ENCODE measurements around the gene METTL27.
"Not testable (repeated sequence)": the region's sequence is repeated elsewhere in the genome, so short reads cannot be mapped to it uniquely, and the experiment has no call there.

Gene METTL27

GRCh38 chr7:73885433-73885974 is 43.2 kb upstream of the METTL27 start:
- no peaks in the 10 kb centered on the region for H3K79me2 ChIP-seq (ENCODE audit: insufficient read depth, low read length)
- H3K27me3 ChIP-seq (ENCODE audit: insufficient read depth, low read length, poor library complexity, severe bottlenecking) = no peaks in the 10 kb centered on the region
- H4K20me1 ChIP-seq (ENCODE audit: insufficient read depth, low read length, poor library complexity, severe bottlenecking) = no peaks in the 10 kb centered on the region
- H3F3A ChIP-seq (ENCODE audit: low read depth) = peaks cover 3% of the 10 kb centered on the region
- no peak overlapping the region for H3K9ac ChIP-seq (ENCODE audit: low read depth, low read length, poor library complexity, severe bottlenecking)
- H3K4me3 ChIP-seq (ENCODE audit: low read length, poor library complexity, severe bottlenecking) = no peak overlapping the region
- no peak for TF ChIP-seq EZH2phosphoT487 (IDR thresholded peaks at IDR 0.05; ENCODE audit: borderline replicate concordance)
- H3K9me2 ChIP-seq (replicated peaks; ENCODE audit: low read depth, low read length) = no peaks in the 10 kb centered on the region
- H3K4me2 ChIP-seq (ENCODE audit: low read depth, low read length, poor library complexity, severe bottlenecking) = no peak overlapping the region
- no peak overlapping the region for H2AFZ ChIP-seq (ENCODE audit: low read length)
- no peaks in the 10 kb centered on the region for H3K36me3 ChIP-seq (ENCODE audit: insufficient read depth, low read length)
- H3K4me1 ChIP-seq (ENCODE audit: insufficient read depth, low read length, poor library complexity, severe bottlenecking) = peaks cover 19% of the 10 kb centered on the region
- no peaks in the 10 kb centered on the region for H3K9me3 ChIP-seq (ENCODE audit: insufficient read depth, low read depth, low read length)

GRCh38 chr7:73884867-73885422 is 42.6 kb upstream of the METTL27 start:
- not testable (repeated sequence) for H3K79me2 ChIP-seq (ENCODE audit: insufficient read depth, low read length); H3K4me2 ChIP-seq (ENCODE audit: low read depth, low read length, poor library complexity, severe bottlenecking); H3K4me3 ChIP-seq (ENCODE audit: low read length, poor library complexity, severe bottlenecking); H3K27me3 ChIP-seq (ENCODE audit: insufficient read depth, low read length, poor library complexity, severe bottlenecking); H3K9me2 ChIP-seq (replicated peaks; ENCODE audit: low read depth, low read length); H3K9ac ChIP-seq (ENCODE audit: low read depth, low read length, poor library complexity, severe bottlenecking); H3K9me3 ChIP-seq (ENCODE audit: insufficient read depth, low read depth, low read length); H3K36me3 ChIP-seq (ENCODE audit: insufficient read depth, low read length); H3F3A ChIP-seq (ENCODE audit: low read depth); H2AFZ ChIP-seq (ENCODE audit: low read length); H4K20me1 ChIP-seq (ENCODE audit: insufficient read depth, low read length, poor library complexity, severe bottlenecking)
- peaks cover 19% of the 10 kb centered on the region for H3K4me1 ChIP-seq (ENCODE audit: insufficient read depth, low read length, poor library complexity, severe bottlenecking)

GRCh38 chr7:73882047-73882402 is 39.7 kb upstream of the METTL27 start:
- Histone ChIP-seq H4K20me1 (ENCODE audit: insufficient read depth, low read length, poor library complexity, severe bottlenecking) (no peaks in the 10 kb centered on the region), H3K36me3 (ENCODE audit: insufficient read depth, low read length) (no peaks in the 10 kb centered on the region), H3K27me3 (ENCODE audit: insufficient read depth, low read length, poor library complexity, severe bottlenecking) (no peaks in the 10 kb centered on the region), H3K4me3 (ENCODE audit: low read length, poor library complexity, severe bottlenecking) (no peak overlapping the region), H3K4me1 (ENCODE audit: insufficient read depth, low read length, poor library complexity, severe bottlenecking) (peaks cover 17% of the 10 kb centered on the region), H3K9me2 (replicated peaks; ENCODE audit: low read depth, low read length) (no peaks in the 10 kb centered on the region), H2AFZ (ENCODE audit: low read length) (no peak overlapping the region), H3K79me2 (ENCODE audit: insufficient read depth, low read length) (no peaks in the 10 kb centered on the region), H3K9me3 (ENCODE audit: insufficient read depth, low read depth, low read length) (no peaks in the 10 kb centered on the region), H3K9ac (ENCODE audit: low read depth, low read length, poor library complexity, severe bottlenecking) (no peak overlapping the region), H3F3A (ENCODE audit: low read depth) (peaks cover 3% of the 10 kb centered on the region; the same call in 1 of the 2 replicates), H3K4me2 (ENCODE audit: low read depth, low read length, poor library complexity, severe bottlenecking) (no peak overlapping the region)
- no peak for TF ChIP-seq EZH2phosphoT487 (IDR thresholded peaks at IDR 0.05; ENCODE audit: borderline replicate concordance)
- TF ChIP-seq CTCF (conservative IDR thresholded peaks at IDR 0.05; ENCODE audit: low read length) = no peak

GRCh38 chr7:73881352-73882046 is 39.2 kb upstream of the METTL27 start:
- Histone ChIP-seq H3K4me3 (ENCODE audit: low read length, poor library complexity, severe bottlenecking) (no peak overlapping the region), H3K9me3 (ENCODE audit: insufficient read depth, low read depth, low read length) (no peaks in the 10 kb centered on the region), H3K27me3 (ENCODE audit: insufficient read depth, low read length, poor library complexity, severe bottlenecking) (no peaks in the 10 kb centered on the region), H3K4me2 (ENCODE audit: low read depth, low read length, poor library complexity, severe bottlenecking) (no peak overlapping the region), H3K79me2 (ENCODE audit: insufficient read depth, low read length) (no peaks in the 10 kb centered on the region), H3F3A (ENCODE audit: low read depth) (peaks cover 3% of the 10 kb centered on the region; the same call in 1 of the 2 replicates), H4K20me1 (ENCODE audit: insufficient read depth, low read length, poor library complexity, severe bottlenecking) (no peaks in the 10 kb centered on the region), H3K9ac (ENCODE audit: low read depth, low read length, poor library complexity, severe bottlenecking) (no peak overlapping the region), H3K36me3 (ENCODE audit: insufficient read depth, low read length) (no peaks in the 10 kb centered on the region), H3K9me2 (replicated peaks; ENCODE audit: low read depth, low read length) (no peaks in the 10 kb centered on the region), H2AFZ (ENCODE audit: low read length) (no peak overlapping the region), H3K4me1 (ENCODE audit: insufficient read depth, low read length, poor library complexity, severe bottlenecking) (peaks cover 12% of the 10 kb centered on the region)
- TF ChIP-seq CTCF (conservative IDR thresholded peaks at IDR 0.05; ENCODE audit: low read length) (no peak), EZH2phosphoT487 (IDR thresholded peaks at IDR 0.05; ENCODE audit: borderline replicate concordance) (no peak)

All from Loucy (cell line).